Retinal pigment epithelial cell (primary cell): ENCODE results near the gene CANX.

Experiments used
- DNase-seq: peaks from one replicate; pipeline ENCODE4 v3.0.0-alpha.2; 2010; ENCODE audit warnings: low read depth
- H3K4me3 ChIP-seq: 2 replicates; pipeline ENCODE4 v1.5.1; 2011; ENCODE audit warnings: mild to moderate bottlenecking, low read length, control low read depth, moderate library complexity
- CTCF ChIP-seq: conservative IDR thresholded peaks from 2 replicates; pipeline ENCODE4 v1.5.1; 2011; ENCODE audit warnings: low read depth, low read length, control low read depth, inconsistent platforms

The CANX gene

GRCh38 chr5:179697993-179698934 is 503 bp upstream of the CANX start:
- H3K4me3 ChIP-seq: peak overlapping the region; percentile 78
- peak; percentile 96 for DNase-seq
- no peak for TF ChIP-seq CTCF

- no peak for DNase-seq
- TF ChIP-seq CTCF: no peak
Measured at GRCh38 chr5:179699616-179700237, 960 bp downstream of the CANX start.

GRCh38 chr5:179700401-179700918 is 1.7 kb downstream of the CANX start:
- DNase-seq: no peak
- peak overlapping the region; percentile 77 for H3K4me3 ChIP-seq
- TF ChIP-seq CTCF: no peak

More at GRCh38 chr5:179699616-179700237, 960 bp downstream of the CANX start:
- H3K4me3 ChIP-seq: peak overlapping the region; percentile 77

GRCh38 chr5:179716286-179716685 is 17.5 kb downstream of the CANX start:
- no peak for DNase-seq
- no peak for TF ChIP-seq CTCF
- H3K4me3 ChIP-seq: no peak overlapping the region

- H3K4me3 ChIP-seq: no peak overlapping the region
- DNase-seq: no peak
- TF ChIP-seq CTCF: no peak
Measured at GRCh38 chr5:179720222-179720621, 21.5 kb downstream of the CANX start.

- no peak for TF ChIP-seq CTCF
- H3K4me3 ChIP-seq: no peak overlapping the region
- no peak for DNase-seq
Measured at GRCh38 chr5:179724163-179724562, 25.4 kb downstream of the CANX start.
